Measurements from ENCODE around the gene SEMA3B.

DNA sequence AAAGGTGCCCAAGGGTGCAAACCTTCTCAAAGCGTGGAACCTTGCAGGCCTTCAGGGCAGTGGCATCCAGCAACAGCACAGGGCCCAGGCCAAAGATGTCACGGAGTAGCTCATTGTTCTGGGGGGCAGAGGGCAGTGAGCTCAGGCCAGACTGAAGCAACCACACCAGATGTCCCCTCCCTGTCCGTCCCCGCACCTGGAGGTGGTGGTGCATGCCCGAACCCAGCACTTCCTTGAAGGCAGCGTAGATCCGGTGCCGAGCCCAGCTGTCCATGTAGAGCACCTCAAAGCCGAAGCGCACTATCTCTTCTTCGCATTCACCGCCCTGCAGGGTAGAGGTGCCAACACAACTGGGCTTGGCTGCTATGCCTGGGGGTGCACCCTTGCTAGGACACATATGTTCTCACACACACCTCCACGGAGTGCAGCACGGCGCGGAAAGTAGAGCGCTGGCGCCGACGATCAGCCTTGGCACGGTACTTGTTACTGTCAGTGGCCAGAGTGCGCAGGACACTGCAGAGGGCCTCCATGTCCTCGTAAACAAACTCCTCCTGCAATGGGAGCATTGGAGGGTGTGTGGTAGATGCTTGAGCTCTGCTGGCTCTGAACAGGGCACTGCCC is 19.6 kb downstream of the SEMA3B start:
- TF ChIP-seq USF2 (IDR thresholded peaks at IDR 0.05; ENCODE audit: low read depth, low read length) (no peak), BHLHE40 (IDR thresholded peaks at IDR 0.05; ENCODE audit: low read depth, low read length) (no peak), SMC3 (IDR thresholded peaks at IDR 0.05; ENCODE audit: low read depth, low read length) (no peak), POLR2A (IDR thresholded peaks at IDR 0.05; ENCODE audit: low read depth, low read length) (no peak), MXI1 (IDR thresholded peaks at IDR 0.05; ENCODE audit: borderline replicate concordance, low read depth, low read length) (no peak), RAD21 (IDR thresholded peaks at IDR 0.05; ENCODE audit: low read length) (no peak)
- TF ChIP-seq, protein P1, sequence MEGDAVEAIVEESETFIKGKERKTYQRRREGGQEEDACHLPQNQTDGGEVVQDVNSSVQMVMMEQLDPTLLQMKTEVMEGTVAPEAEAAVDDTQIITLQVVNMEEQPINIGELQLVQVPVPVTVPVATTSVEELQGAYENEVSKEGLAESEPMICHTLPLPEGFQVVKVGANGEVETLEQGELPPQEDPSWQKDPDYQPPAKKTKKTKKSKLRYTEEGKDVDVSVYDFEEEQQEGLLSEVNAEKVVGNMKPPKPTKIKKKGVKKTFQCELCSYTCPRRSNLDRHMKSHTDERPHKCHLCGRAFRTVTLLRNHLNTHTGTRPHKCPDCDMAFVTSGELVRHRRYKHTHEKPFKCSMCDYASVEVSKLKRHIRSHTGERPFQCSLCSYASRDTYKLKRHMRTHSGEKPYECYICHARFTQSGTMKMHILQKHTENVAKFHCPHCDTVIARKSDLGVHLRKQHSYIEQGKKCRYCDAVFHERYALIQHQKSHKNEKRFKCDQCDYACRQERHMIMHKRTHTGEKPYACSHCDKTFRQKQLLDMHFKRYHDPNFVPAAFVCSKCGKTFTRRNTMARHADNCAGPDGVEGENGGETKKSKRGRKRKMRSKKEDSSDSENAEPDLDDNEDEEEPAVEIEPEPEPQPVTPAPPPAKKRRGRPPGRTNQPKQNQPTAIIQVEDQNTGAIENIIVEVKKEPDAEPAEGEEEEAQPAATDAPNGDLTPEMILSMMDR (conservative IDR thresholded peaks at IDR 0.05; ENCODE audit: low read depth, low read length), result no peak
